WTC11 (cell line): ENCODE measurements around the gene EIF1AD.

Source experiments
- IRF2 ChIP-seq: sonication (generic); formaldehyde crosslinking; IDR thresholded peaks from 2 replicates; pipeline ENCODE4 v1.8.0; 2022; ENCODE audit warnings: low read depth, missing genetic modification reagents, borderline replicate concordance
- MAX ChIP-seq: sonication (generic); formaldehyde crosslinking; IDR thresholded peaks from 2 replicates; pipeline ENCODE4 v1.8.0; 2022; ENCODE audit warnings: mild to moderate bottlenecking, missing genetic modification reagents
- TF ChIP-seq, protein P1 (sequence below): fragments of 200-600 bp; IDR thresholded peaks from 2 replicates; pipeline ENCODE4 v1.8.0; 2022; ENCODE audit warnings: antibody characterized with exemption
- TF ChIP-seq, protein P2 (sequence below): sonication (generic); formaldehyde crosslinking; IDR thresholded peaks from 2 replicates; pipeline ENCODE4 v1.8.1; 2023; ENCODE audit warnings: mild to moderate bottlenecking, missing genetic modification reagents
- TF ChIP-seq, protein P3 (sequence below): sonication (generic); formaldehyde crosslinking; IDR thresholded peaks from 2 replicates; pipeline ENCODE4 v1.8.0; 2022; ENCODE audit warnings: mild to moderate bottlenecking, missing genetic modification reagents

GRCh38 chr11:66012946-66013761 lies 11.2 kb upstream of the EIF1AD start:
- TF ChIP-seq, protein P1, sequence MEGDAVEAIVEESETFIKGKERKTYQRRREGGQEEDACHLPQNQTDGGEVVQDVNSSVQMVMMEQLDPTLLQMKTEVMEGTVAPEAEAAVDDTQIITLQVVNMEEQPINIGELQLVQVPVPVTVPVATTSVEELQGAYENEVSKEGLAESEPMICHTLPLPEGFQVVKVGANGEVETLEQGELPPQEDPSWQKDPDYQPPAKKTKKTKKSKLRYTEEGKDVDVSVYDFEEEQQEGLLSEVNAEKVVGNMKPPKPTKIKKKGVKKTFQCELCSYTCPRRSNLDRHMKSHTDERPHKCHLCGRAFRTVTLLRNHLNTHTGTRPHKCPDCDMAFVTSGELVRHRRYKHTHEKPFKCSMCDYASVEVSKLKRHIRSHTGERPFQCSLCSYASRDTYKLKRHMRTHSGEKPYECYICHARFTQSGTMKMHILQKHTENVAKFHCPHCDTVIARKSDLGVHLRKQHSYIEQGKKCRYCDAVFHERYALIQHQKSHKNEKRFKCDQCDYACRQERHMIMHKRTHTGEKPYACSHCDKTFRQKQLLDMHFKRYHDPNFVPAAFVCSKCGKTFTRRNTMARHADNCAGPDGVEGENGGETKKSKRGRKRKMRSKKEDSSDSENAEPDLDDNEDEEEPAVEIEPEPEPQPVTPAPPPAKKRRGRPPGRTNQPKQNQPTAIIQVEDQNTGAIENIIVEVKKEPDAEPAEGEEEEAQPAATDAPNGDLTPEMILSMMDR = no peak
- TF ChIP-seq MAX = no peak
- TF ChIP-seq, protein P2, sequence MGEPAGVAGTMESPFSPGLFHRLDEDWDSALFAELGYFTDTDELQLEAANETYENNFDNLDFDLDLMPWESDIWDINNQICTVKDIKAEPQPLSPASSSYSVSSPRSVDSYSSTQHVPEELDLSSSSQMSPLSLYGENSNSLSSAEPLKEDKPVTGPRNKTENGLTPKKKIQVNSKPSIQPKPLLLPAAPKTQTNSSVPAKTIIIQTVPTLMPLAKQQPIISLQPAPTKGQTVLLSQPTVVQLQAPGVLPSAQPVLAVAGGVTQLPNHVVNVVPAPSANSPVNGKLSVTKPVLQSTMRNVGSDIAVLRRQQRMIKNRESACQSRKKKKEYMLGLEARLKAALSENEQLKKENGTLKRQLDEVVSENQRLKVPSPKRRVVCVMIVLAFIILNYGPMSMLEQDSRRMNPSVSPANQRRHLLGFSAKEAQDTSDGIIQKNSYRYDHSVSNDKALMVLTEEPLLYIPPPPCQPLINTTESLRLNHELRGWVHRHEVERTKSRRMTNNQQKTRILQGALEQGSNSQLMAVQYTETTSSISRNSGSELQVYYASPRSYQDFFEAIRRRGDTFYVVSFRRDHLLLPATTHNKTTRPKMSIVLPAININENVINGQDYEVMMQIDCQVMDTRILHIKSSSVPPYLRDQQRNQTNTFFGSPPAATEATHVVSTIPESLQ (CRISPR knock-in tag) = no peak
- TF ChIP-seq, protein P3, sequence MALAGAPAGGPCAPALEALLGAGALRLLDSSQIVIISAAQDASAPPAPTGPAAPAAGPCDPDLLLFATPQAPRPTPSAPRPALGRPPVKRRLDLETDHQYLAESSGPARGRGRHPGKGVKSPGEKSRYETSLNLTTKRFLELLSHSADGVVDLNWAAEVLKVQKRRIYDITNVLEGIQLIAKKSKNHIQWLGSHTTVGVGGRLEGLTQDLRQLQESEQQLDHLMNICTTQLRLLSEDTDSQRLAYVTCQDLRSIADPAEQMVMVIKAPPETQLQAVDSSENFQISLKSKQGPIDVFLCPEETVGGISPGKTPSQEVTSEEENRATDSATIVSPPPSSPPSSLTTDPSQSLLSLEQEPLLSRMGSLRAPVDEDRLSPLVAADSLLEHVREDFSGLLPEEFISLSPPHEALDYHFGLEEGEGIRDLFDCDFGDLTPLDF (CRISPR knock-in tag) = no peak
- TF ChIP-seq IRF2 (CRISPR knock-in tag) = no peak
